Ramos (cell line): ENCODE measurements around the gene TUNAR.

Experiments
- in situ Hi-C: fragments of 300-500 bp; cut with MboI; formaldehyde crosslinking; loops from one replicate; pipeline ENCODE4 v1.14.3; 2022; ENCODE audit warnings: low sequenced_read_pairs; ENCODE audit not compliant: unreplicated experiment

The TUNAR gene

GRCh38 chr14:95870772-95871171 lies 5.9 kb upstream of the TUNAR start:
- in situ Hi-C loops, result no loop called here

- in situ Hi-C loops, result no loop called here
These were observed 5.1 kb upstream of the TUNAR start for GRCh38 chr14:95871531-95871930.

- in situ Hi-C loops, result no loop called here
These were observed 3.9 kb upstream of the TUNAR start for GRCh38 chr14:95872777-95873176.

GRCh38 chr14:95875831-95876760 lies 536 bp upstream of the TUNAR start:
- in situ Hi-C loops, result no loop called here

GRCh38 chr14:95877633-95878032 lies 1.0 kb downstream of the TUNAR start:
- in situ Hi-C loops, result no loop called here

- in situ Hi-C loops, result no loop called here
These were observed 7.7 kb downstream of the TUNAR start for GRCh38 chr14:95884377-95884776.

- in situ Hi-C loops, result no loop called here
These were observed 8.6 kb downstream of the TUNAR start for GRCh38 chr14:95885278-95885677.

- in situ Hi-C loops, result no loop called here
These were observed 9.2 kb downstream of the TUNAR start for GRCh38 chr14:95885866-95886265.

- in situ Hi-C loops, result no loop called here
These were observed 9.9 kb downstream of the TUNAR start for GRCh38 chr14:95886366-95887056.

GRCh38 chr14:95887351-95887750 lies 10.7 kb downstream of the TUNAR start:
- in situ Hi-C loops, result no loop called here

- in situ Hi-C loops, result no loop called here
These were observed 12.8 kb downstream of the TUNAR start for GRCh38 chr14:95889236-95889979.

- in situ Hi-C loops, result no loop called here
These were observed 15.1 kb downstream of the TUNAR start for GRCh38 chr14:95891742-95892141.

GRCh38 chr14:95892142-95892541 lies 15.5 kb downstream of the TUNAR start:
- in situ Hi-C loops, result no loop called here

GRCh38 chr14:95895720-95896119 lies 19.1 kb downstream of the TUNAR start:
- in situ Hi-C loops, result no loop called here

GRCh38 chr14:95896498-95897135 lies 20.0 kb downstream of the TUNAR start:
- in situ Hi-C loops, result no loop called here

GRCh38 chr14:95897280-95897679 lies 20.6 kb downstream of the TUNAR start:
- in situ Hi-C loops, result no loop called here

- in situ Hi-C loops, result no loop called here
These were observed 24.4 kb downstream of the TUNAR start for GRCh38 chr14:95901054-95901453.

- in situ Hi-C loops, result no loop called here
These were observed 25.7 kb downstream of the TUNAR start for GRCh38 chr14:95902273-95902826.

GRCh38 chr14:95903165-95903564 lies 26.5 kb downstream of the TUNAR start:
- in situ Hi-C loops, result no loop called here

GRCh38 chr14:95903616-95904107 lies 27.0 kb downstream of the TUNAR start:
- in situ Hi-C loops, result no loop called here
